NCI-H1436 treated with DMSO at 0.1 percent for 48 hours (cell line): Measurements from ENCODE around the gene RANGRF.

ENCODE experiments used
- DNase-seq: peaks from one replicate; lab custom pipeline; 2025; lab: John Stamatoyannopoulos, UW

Gene RANGRF

GRCh38 chr17:8274816-8275215, 13.7 kb upstream of the RANGRF start:
- DNase-seq: no peak

- DNase-seq: no peak
These were observed 12.8 kb upstream of the RANGRF start for GRCh38 chr17:8275421-8276290.

GRCh38 chr17:8277317-8277716, 11.2 kb upstream of the RANGRF start:
- DNase-seq: no peak

- DNase-seq: no peak
These were observed 6.1 kb upstream of the RANGRF start for GRCh38 chr17:8282345-8282744.

GRCh38 chr17:8283356-8283755, 5.1 kb upstream of the RANGRF start:
- no peak for DNase-seq

- DNase-seq: no peak
These were observed 4.3 kb upstream of the RANGRF start for GRCh38 chr17:8284126-8284525.

GRCh38 chr17:8285270-8286181, 2.9 kb upstream of the RANGRF start:
- no peak for DNase-seq

- DNase-seq: no peak
These were observed 677 bp upstream of the RANGRF start for GRCh38 chr17:8287651-8288335.

GRCh38 chr17:8289103-8289397, 580 bp downstream of the RANGRF start:
- DNase-seq: no peak

GRCh38 chr17:8290043-8290442, 1.6 kb downstream of the RANGRF start:
- no peak for DNase-seq

GRCh38 chr17:8292639-8293395, 4.3 kb downstream of the RANGRF start:
- DNase-seq: no peak

- no peak for DNase-seq
These were observed 5.9 kb downstream of the RANGRF start for GRCh38 chr17:8294361-8294760.

GRCh38 chr17:8294814-8295316, 6.4 kb downstream of the RANGRF start:
- DNase-seq: no peak

- no peak for DNase-seq
These were observed 11.8 kb downstream of the RANGRF start for GRCh38 chr17:8300226-8300625.

GRCh38 chr17:8300627-8301242, 12.3 kb downstream of the RANGRF start:
- peak; percentile 28 for DNase-seq

- no peak for DNase-seq
These were observed 22.2 kb downstream of the RANGRF start for GRCh38 chr17:8310601-8311123.

- DNase-seq: no peak
These were observed 22.8 kb downstream of the RANGRF start for GRCh38 chr17:8311131-8311790.

GRCh38 chr17:8312251-8312650, 23.8 kb downstream of the RANGRF start:
- no peak for DNase-seq

GRCh38 chr17:8312726-8313600, 24.5 kb downstream of the RANGRF start:
- DNase-seq: no peak
